ENCODE data around the gene SLC22A13. TPM values are rescaled to one million over a fixed set of nuclear protein-coding genes. Genes with fewer than 3 reads are reported as not detected.

Gene SLC22A13
- total and polyA plus RNA-seq, 2 donors (not counting 3 experiments of a cell fraction or from before 2014, with no cell fraction given): 0.11 to 0.53 TPM

GRCh38 chr3:38255627-38256026 lies 10.0 kb upstream of the SLC22A13 start:
- dilution Hi-C loops (cut with MboI; ENCODE audit: extremely low pct_ligation_motif_present, low sequenced_read_pairs): no loop called here
- Histone ChIP-seq H3K9ac (replicated peaks; ENCODE audit: extremely low read depth, insufficient read depth, low read length) (no peak overlapping the region), H3K4me2 (ENCODE audit: insufficient read depth, low read length) (no peak overlapping the region), H3K4me3 (replicated peaks in 1 of 3; ENCODE audit: insufficient read depth in 1 of 3, low read depth in 1 of 3, low read length in 3 of 3) (no peak overlapping the region), H3K4me1 (ENCODE audit: control insufficient read depth, extremely low read depth, insufficient read depth, low read length) (no peaks in the 10 kb centered on the region), H3K9me1 (replicated peaks; ENCODE audit: control insufficient read depth, extremely low read depth, insufficient read depth, low read length) (no peaks in the 10 kb centered on the region), H3K36me3 (ENCODE audit: control insufficient read depth in 2 of 2, extremely low read depth in 1 of 2, insufficient read depth in 2 of 2, low read length in 2 of 2) (peaks cover 14 to 15% of the 10 kb centered on the region in 2 experiments), H3K27me3 (ENCODE audit: control insufficient read depth in 2 of 2, insufficient read depth in 2 of 2, low read length in 2 of 2) (no peaks in the 10 kb centered on the region), H3K9me3 (replicated peaks; ENCODE audit: control insufficient read depth, insufficient read depth, low read length) (no peaks in the 10 kb centered on the region), H3K27ac (ENCODE audit: insufficient read depth, low read depth, low read length) (no peak overlapping the region), H4K20me1 (replicated peaks; ENCODE audit: control insufficient read depth, extremely low read depth, insufficient read depth, low read length) (no peaks in the 10 kb centered on the region), H3K79me2 (ENCODE audit: control insufficient read depth, insufficient read depth, low read length) (no peaks in the 10 kb centered on the region), H2AFZ (ENCODE audit: low read depth, low read length) (no peak overlapping the region)
- intact Hi-C loops (cut with micrococcal nuclease): no loop called here
- no TSS peak for BruUV-seq (replicated peaks)
- ChIA-PET CTCF (interaction anchor here (1.6 kb wide), 1 partner anchor 8 kb away, joined by 5 read pairs; no protein-coding TSS in a partner anchor), POLR2A (no interaction called here)
- FAIRE-seq (no peak), DNase-seq (ENCODE audit: low read depth, low spot score) (no peak)
- TF ChIP-seq GATA2 (IDR thresholded peaks at IDR 0.05; ENCODE audit: insufficient read depth, insufficient read length, low read depth, low read length) (no peak), JUN (IDR thresholded peaks at IDR 0.05; ENCODE audit: borderline replicate concordance, insufficient read depth, insufficient read length, low read depth) (no peak)
- TF ChIP-seq, protein P1, sequence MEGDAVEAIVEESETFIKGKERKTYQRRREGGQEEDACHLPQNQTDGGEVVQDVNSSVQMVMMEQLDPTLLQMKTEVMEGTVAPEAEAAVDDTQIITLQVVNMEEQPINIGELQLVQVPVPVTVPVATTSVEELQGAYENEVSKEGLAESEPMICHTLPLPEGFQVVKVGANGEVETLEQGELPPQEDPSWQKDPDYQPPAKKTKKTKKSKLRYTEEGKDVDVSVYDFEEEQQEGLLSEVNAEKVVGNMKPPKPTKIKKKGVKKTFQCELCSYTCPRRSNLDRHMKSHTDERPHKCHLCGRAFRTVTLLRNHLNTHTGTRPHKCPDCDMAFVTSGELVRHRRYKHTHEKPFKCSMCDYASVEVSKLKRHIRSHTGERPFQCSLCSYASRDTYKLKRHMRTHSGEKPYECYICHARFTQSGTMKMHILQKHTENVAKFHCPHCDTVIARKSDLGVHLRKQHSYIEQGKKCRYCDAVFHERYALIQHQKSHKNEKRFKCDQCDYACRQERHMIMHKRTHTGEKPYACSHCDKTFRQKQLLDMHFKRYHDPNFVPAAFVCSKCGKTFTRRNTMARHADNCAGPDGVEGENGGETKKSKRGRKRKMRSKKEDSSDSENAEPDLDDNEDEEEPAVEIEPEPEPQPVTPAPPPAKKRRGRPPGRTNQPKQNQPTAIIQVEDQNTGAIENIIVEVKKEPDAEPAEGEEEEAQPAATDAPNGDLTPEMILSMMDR (IDR thresholded peaks at IDR 0.05; ENCODE audit: extremely low read depth in 1 of 2, insufficient read depth in 1 of 2, low read depth in 1 of 2, low read length in 2 of 2): no peak

- Histone ChIP-seq H2AFZ (ENCODE audit: low read depth, low read length) (no peak overlapping the region), H4K20me1 (replicated peaks; ENCODE audit: control insufficient read depth, extremely low read depth, insufficient read depth, low read length) (no peaks in the 10 kb centered on the region), H3K27me3 (ENCODE audit: control insufficient read depth in 2 of 2, insufficient read depth in 2 of 2, low read length in 2 of 2) (no peaks in the 10 kb centered on the region), H3K9me3 (replicated peaks; ENCODE audit: control insufficient read depth, insufficient read depth, low read length) (no peaks in the 10 kb centered on the region), H3K4me1 (ENCODE audit: control insufficient read depth, extremely low read depth, insufficient read depth, low read length) (no peaks in the 10 kb centered on the region), H3K27ac (ENCODE audit: insufficient read depth, low read depth, low read length) (no peak overlapping the region), H3K9ac (replicated peaks; ENCODE audit: extremely low read depth, insufficient read depth, low read length) (no peak overlapping the region), H3K4me3 (replicated peaks in 1 of 3; ENCODE audit: insufficient read depth in 1 of 3, low read depth in 1 of 3, low read length in 3 of 3) (no peak overlapping the region), H3K36me3 (ENCODE audit: control insufficient read depth in 2 of 2, extremely low read depth in 1 of 2, insufficient read depth in 2 of 2, low read length in 2 of 2) (peaks cover 7% of the 10 kb centered on the region in 2 experiments), H3K4me2 (ENCODE audit: insufficient read depth, low read length) (no peak overlapping the region), H3K79me2 (ENCODE audit: control insufficient read depth, insufficient read depth, low read length) (no peaks in the 10 kb centered on the region), H3K9me1 (replicated peaks; ENCODE audit: control insufficient read depth, extremely low read depth, insufficient read depth, low read length) (no peaks in the 10 kb centered on the region)
- ChIA-PET CTCF (no interaction called here), POLR2A (no interaction called here)
- DNase-seq (ENCODE audit: low read depth, low spot score) (no peak), FAIRE-seq (peak; percentile 8)
- dilution Hi-C loops (cut with MboI; ENCODE audit: extremely low pct_ligation_motif_present, low sequenced_read_pairs): no loop called here
- TF ChIP-seq POLR2A (IDR thresholded peaks at IDR 0.05; ENCODE audit: low read depth, low read length): no peak
- no peak for TF ChIP-seq MYC (IDR thresholded peaks at IDR 0.05; ENCODE audit: low read depth, low read length)
- no peak for TF ChIP-seq FOS (IDR thresholded peaks at IDR 0.05; ENCODE audit: borderline replicate concordance, insufficient read depth, low read length)
- TF ChIP-seq, protein P1 (IDR thresholded peaks at IDR 0.05; ENCODE audit: extremely low read depth in 1 of 2, insufficient read depth in 1 of 2, low read depth in 1 of 2, low read length in 2 of 2): no peak
- no peak for TF ChIP-seq JUN (IDR thresholded peaks at IDR 0.05; ENCODE audit: borderline replicate concordance, insufficient read depth, insufficient read length, low read depth)
- TF ChIP-seq POLR2AphosphoS5 (IDR thresholded peaks at IDR 0.05; ENCODE audit: insufficient read depth, low read depth, low read length): no peak
- TF ChIP-seq EZH2 (IDR thresholded peaks at IDR 0.05; ENCODE audit: borderline replicate concordance, low read depth, low read length, severe bottlenecking): no peak
- no peak for TF ChIP-seq MAX (IDR thresholded peaks at IDR 0.05; ENCODE audit: insufficient read depth, insufficient read length)
- TF ChIP-seq GATA2 (IDR thresholded peaks at IDR 0.05; ENCODE audit: insufficient read depth, insufficient read length, low read depth, low read length): no peak
- no TSS peak for BruUV-seq (replicated peaks)
- intact Hi-C loops (cut with micrococcal nuclease): no loop called here
These were observed 8.0 kb upstream of the SLC22A13 start for GRCh38 chr3:38257583-38257982.

Data from endothelial cell of umbilical vein (primary cell).